ENCODE results near the gene ARHGEF11. TPM values are rescaled to one million over a fixed set of nuclear protein-coding genes. Genes with fewer than 3 reads are reported as not detected.

Gene ARHGEF11
- total RNA-seq, 2 donors from 2014 or later = 1.0 to 2.5 TPM

DNA sequence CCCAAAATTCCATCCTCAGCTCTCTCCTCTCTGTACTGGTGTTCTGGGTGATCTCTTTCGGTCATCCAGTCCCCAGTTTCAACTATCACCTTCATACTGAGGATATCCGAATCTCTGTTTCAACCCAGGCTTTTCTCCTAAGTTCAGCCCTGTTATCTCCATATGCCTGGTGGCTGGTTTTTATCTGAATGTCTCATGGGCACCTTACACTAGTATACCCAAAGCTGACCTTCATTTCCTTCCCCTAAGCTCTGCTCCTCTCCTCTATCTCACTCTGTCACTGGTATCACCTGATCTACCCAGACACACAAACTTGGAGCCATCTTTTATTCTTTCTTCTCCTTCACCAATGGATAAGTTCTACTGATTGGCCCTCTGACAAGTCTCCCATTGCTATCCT lies 72.1 kb downstream of the ARHGEF11 start:
- DNase-seq (ENCODE audit: low spot score) (no peak), ATAC-seq (no peak)
- Mint-ChIP-seq H3K4me3 (no peak overlapping the region), H3K27ac (no peak overlapping the region), H3K27me3 (peaks cover 34 to 53% of the 10 kb centered on the region in 2 donors), H3K4me1 (ENCODE audit: low read depth in 2 of 2) (no peaks in the 10 kb centered on the region), H3K36me3 (no peaks in the 10 kb centered on the region), H3K9me3 (no peaks in the 10 kb centered on the region)

DNA sequence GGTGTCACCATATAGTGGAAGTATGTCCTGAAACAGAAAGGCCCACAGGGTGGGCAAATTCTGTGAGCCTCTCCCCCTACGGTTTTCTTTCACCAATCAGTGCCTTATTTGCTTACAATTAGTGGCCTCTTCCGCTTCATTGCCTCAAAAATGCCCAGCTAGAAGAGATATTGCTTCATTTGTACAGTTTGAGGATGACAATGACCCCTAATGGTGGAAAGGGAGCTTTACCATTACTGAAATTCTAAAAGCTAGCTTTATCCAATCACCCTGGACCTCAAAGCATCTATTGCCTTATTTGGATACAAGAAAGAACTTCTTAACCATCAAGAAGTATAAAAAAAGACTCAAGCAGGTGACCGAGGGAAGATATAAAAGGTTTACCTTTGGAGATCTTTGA lies 75.5 kb downstream of the ARHGEF11 start:
- no peaks in the 10 kb centered on the region for H3K4me1 Mint-ChIP-seq (ENCODE audit: low read depth in 2 of 2)
- DNase-seq (ENCODE audit: low spot score) (no peak), ATAC-seq (no peak)
- H3K27me3 Mint-ChIP-seq = peaks cover 32 to 36% of the 10 kb centered on the region in 2 donors
- no peaks in the 10 kb centered on the region for H3K9me3 Mint-ChIP-seq
- no peak overlapping the region for H3K27ac Mint-ChIP-seq
- H3K4me3 Mint-ChIP-seq = no peak overlapping the region
- H3K36me3 Mint-ChIP-seq = no peaks in the 10 kb centered on the region

DNA sequence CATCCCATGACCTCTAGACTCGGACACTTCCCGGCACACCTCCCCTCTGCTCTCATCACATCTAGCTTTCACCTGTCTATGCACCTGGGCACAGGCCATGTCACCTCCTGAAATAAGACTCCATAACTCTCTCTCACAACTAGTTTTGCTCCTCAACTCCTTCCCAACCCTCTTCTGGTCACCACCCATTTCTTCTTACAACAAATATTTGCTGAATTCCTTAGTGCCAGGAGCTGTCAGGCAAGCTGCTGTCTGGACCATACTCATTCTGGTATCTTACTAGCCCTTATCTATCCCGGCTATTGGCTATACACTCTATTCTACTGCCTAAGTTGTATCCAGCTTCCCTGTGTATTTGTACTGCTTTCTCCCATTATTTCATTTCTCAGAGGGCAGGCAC lies 76.0 kb downstream of the ARHGEF11 start:
- Mint-ChIP-seq H3K27ac (no peak overlapping the region), H3K4me1 (ENCODE audit: low read depth in 2 of 2) (no peaks in the 10 kb centered on the region), H3K36me3 (no peaks in the 10 kb centered on the region), H3K9me3 (no peaks in the 10 kb centered on the region), H3K4me3 (no peak overlapping the region), H3K27me3 (peaks cover 29 to 30% of the 10 kb centered on the region in 2 donors)
- DNase-seq (ENCODE audit: low spot score) (no peak), ATAC-seq (no peak)

DNA sequence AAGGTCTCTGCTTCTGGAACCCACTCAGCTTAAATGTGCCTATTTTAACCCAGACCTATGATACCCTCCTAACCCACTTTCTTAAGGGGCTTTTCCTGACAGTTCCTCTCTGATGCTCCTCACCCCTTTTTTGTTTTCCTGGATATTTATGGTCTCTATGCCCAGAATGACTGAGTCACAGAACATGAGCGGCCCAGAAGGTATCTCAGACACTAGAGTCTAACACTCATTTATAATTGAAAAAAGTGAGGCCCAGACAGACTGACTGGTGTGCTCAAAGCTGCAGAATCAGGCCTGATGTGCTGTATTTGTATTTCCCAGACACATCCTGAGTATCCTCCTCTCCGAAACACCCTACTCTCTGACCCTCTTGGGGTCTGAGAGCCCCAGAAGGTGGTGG lies 81.1 kb downstream of the ARHGEF11 start:
- Mint-ChIP-seq H3K36me3 (no peaks in the 10 kb centered on the region), H3K27ac (peak overlapping the region in 1 of 2 donors; percentile 52), H3K4me1 (ENCODE audit: low read depth in 2 of 2) (peaks cover 0 to 13% of the 10 kb centered on the region in 2 donors), H3K27me3 (peaks cover 17 to 26% of the 10 kb centered on the region in 2 donors), H3K9me3 (no peaks in the 10 kb centered on the region), H3K4me3 (no peak overlapping the region)
- no peak for DNase-seq (ENCODE audit: low spot score)
- no peak for ATAC-seq

DNA sequence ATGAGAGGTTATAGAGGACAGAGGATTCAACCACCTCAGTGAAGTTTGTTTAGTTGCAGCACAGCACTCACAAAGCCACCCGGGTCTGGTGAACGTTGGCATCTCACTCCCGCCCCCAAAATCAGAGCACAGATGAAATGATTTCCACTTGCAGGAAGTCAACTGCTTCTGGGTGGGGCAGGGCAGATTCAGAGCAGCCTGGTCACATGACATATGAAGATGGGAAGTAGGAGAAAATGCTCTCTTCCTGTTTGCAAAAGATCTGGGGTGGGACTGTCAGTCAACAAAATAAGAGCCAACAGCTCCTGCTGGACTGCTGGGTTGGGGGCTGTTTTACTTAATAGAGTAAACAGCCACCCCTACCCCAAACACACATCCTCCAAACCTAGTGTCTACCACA lies 81.9 kb downstream of the ARHGEF11 start:
- peak in 1 of 2 donors; percentile 51 for ATAC-seq
- H3K4me3 Mint-ChIP-seq = no peak overlapping the region
- no peak for DNase-seq (ENCODE audit: low spot score)
- H3K27me3 Mint-ChIP-seq = peaks cover 16 to 25% of the 10 kb centered on the region in 2 donors
- H3K9me3 Mint-ChIP-seq = no peaks in the 10 kb centered on the region
- peaks cover 0 to 13% of the 10 kb centered on the region in 2 donors for H3K4me1 Mint-ChIP-seq (ENCODE audit: low read depth in 2 of 2)
- H3K36me3 Mint-ChIP-seq = no peaks in the 10 kb centered on the region
- H3K27ac Mint-ChIP-seq = peak overlapping the region in 1 of 2 donors; percentile 52

DNA sequence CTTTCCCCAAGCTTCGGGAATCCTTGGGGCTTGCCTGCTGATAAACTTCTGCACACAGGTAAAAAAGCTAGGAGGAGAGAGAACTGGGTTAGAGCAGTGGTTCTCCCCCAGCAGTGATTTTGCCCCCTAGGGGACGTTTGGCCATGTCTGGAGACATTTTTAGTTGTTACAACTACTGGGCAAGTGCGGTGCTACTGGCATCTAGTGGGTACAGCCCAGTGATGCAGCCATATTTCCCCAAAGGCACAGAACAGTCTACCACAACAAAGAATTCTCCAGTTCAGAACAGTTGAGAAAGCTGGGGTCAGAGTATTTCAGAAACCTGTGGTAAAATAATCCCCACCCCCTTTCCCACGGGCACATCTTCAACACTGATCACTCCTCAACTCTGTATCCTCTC lies 83.8 kb downstream of the ARHGEF11 start:
- DNase-seq (ENCODE audit: low spot score) = no peak

DNA sequence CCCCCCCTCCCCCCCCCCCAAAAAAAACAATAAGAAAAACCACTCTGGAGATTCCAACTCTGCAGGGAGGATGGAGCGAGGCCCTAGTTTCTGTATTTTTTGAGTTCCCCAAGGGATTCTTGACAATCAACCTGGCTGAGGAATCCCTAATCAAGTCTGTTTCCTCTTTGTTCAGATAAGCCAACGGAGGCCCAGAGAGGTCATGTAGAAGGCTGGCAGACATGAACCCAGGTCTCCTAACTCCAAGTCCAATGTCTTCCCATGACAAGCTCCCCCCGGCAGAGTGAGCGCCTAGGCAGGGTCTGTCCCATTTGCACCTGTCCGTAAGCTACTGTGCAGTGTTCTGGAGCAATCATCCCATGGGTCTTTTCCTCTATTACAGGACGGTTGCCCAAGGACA lies 85.6 kb downstream of the ARHGEF11 start:
- Mint-ChIP-seq H3K36me3 (no peaks in the 10 kb centered on the region), H3K4me3 (no peak overlapping the region), H3K27me3 (peaks cover 18 to 20% of the 10 kb centered on the region in 2 donors), H3K4me1 (ENCODE audit: low read depth in 2 of 2) (peaks cover 0 to 13% of the 10 kb centered on the region in 2 donors), H3K27ac (no peak overlapping the region), H3K9me3 (no peaks in the 10 kb centered on the region)
- ATAC-seq = no peak
- DNase-seq (ENCODE audit: low spot score) = no peak

More for the DNA sequence above, 83.8 kb downstream of the ARHGEF11 start:
- H3K27me3 Mint-ChIP-seq = peaks cover 20 to 27% of the 10 kb centered on the region in 2 donors
- no peak for ATAC-seq
- no peaks in the 10 kb centered on the region for H3K36me3 Mint-ChIP-seq
- H3K4me1 Mint-ChIP-seq (ENCODE audit: low read depth in 2 of 2) = peaks cover 0 to 13% of the 10 kb centered on the region in 2 donors
- H3K9me3 Mint-ChIP-seq = no peaks in the 10 kb centered on the region
- H3K27ac Mint-ChIP-seq = no peak overlapping the region
- H3K4me3 Mint-ChIP-seq = no peak overlapping the region

DNA sequence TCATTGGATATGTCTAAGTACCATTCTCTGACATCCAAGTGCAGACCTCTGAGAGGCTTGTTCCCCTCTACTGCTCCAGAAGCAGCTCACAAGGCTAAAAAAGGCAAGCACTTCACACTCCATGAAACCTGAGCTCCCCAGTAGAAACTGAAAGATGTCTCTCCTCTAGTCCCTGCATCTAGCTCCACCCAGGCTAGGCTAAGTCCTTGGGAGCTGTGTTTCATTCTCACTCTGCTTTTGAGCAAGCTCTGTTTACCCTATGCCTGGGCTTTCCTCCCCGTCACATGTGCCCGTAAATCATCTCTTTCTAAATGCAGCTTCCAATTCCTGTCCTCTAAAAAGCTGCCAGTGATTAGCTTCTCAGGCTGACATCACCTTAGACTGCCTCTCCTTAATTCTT lies 86.1 kb downstream of the ARHGEF11 start:
- no peak overlapping the region for H3K4me3 Mint-ChIP-seq
- DNase-seq (ENCODE audit: low spot score) (no peak), ATAC-seq (no peak)
- no peak overlapping the region for H3K27ac Mint-ChIP-seq
- no peaks in the 10 kb centered on the region for H3K9me3 Mint-ChIP-seq
- peaks cover 20 to 21% of the 10 kb centered on the region in 2 donors for H3K27me3 Mint-ChIP-seq
- H3K4me1 Mint-ChIP-seq (ENCODE audit: low read depth in 2 of 2) = peaks cover 0 to 13% of the 10 kb centered on the region in 2 donors
- no peaks in the 10 kb centered on the region for H3K36me3 Mint-ChIP-seq

DNA sequence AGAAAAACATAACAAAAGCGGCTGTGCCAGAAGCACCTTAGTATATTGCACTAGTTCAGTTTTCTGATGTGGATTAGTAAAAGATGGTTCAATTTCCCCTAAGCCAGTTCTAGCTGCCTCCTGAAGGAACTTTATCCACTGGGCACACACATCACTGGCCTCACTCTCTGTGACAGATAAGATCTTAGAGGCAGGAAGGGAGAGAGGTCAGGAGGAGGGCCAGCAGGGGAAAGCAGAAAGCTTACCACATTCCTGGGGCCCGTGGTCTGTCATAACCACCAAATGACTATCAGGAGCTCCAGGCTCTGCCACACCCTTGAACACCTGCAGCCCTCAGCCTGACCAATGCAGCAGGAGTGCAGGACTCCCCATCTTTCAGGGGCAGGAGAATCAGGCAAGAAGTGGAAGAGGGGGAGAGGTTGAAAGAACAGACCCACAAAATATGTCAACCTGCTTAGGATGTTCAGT lies 87.3 kb downstream of the ARHGEF11 start:
- Mint-ChIP-seq H3K4me3 (no peak overlapping the region), H3K9me3 (no peaks in the 10 kb centered on the region), H3K36me3 (no peaks in the 10 kb centered on the region), H3K27me3 (peaks cover 20 to 22% of the 10 kb centered on the region in 2 donors), H3K27ac (no peak overlapping the region), H3K4me1 (ENCODE audit: low read depth in 2 of 2) (peaks cover 0 to 5% of the 10 kb centered on the region in 2 donors)
- DNase-seq (ENCODE audit: low spot score) (no peak), ATAC-seq (no peak)

DNA sequence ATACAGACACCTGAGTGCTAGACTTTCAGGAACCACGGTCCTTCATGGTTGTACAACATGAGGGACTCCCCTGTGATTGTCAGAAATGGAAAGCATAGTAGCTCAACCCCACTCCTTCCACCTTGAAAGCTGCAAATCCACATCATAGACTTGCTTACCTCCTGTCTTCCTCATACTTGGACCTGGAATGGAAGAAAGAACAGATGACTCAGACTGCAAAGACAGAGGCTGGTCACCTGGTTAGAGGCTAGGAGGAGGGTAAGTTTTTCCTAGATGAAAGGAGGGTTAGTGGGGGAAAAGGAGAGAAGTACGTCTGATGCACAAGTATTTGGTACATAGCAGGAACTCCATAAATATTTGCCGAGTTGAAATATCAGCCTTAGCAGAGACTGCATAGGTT lies 87.9 kb downstream of the ARHGEF11 start:
- H3K4me1 Mint-ChIP-seq (ENCODE audit: low read depth in 2 of 2) = no peaks in the 10 kb centered on the region
- H3K27ac Mint-ChIP-seq = no peak overlapping the region
- no peaks in the 10 kb centered on the region for H3K9me3 Mint-ChIP-seq
- no peak overlapping the region for H3K4me3 Mint-ChIP-seq
- ATAC-seq (no peak), DNase-seq (ENCODE audit: low spot score) (no peak)
- peaks cover 20 to 22% of the 10 kb centered on the region in 2 donors for H3K27me3 Mint-ChIP-seq
- H3K36me3 Mint-ChIP-seq = no peaks in the 10 kb centered on the region

DNA sequence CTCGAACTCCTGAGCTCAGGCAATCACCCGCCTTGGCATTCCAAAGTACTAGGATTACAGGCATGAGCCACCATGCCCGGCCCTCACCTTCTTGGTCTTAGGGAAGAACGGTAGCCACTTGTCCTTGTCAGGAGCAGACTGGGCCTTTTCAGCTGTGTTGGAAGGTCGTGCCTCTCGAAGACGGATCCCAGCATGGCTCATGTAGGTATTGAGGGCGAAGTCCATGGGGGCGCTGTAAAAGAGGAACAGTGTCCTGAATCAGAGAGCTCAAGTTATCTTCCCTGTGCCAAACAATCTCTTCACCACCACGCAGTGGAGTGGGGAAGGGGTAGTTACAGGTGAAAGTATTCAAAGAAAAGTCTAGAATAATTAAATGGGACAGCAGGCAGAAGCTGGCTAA lies 89.2 kb downstream of the ARHGEF11 start:
- Mint-ChIP-seq H3K27ac (no peak overlapping the region), H3K27me3 (peaks cover 19 to 23% of the 10 kb centered on the region in 2 donors), H3K4me3 (no peak overlapping the region), H3K36me3 (no peaks in the 10 kb centered on the region), H3K9me3 (no peaks in the 10 kb centered on the region), H3K4me1 (ENCODE audit: low read depth in 2 of 2) (no peaks in the 10 kb centered on the region)
- no peak for DNase-seq (ENCODE audit: low spot score)
- ATAC-seq = no peak

DNA sequence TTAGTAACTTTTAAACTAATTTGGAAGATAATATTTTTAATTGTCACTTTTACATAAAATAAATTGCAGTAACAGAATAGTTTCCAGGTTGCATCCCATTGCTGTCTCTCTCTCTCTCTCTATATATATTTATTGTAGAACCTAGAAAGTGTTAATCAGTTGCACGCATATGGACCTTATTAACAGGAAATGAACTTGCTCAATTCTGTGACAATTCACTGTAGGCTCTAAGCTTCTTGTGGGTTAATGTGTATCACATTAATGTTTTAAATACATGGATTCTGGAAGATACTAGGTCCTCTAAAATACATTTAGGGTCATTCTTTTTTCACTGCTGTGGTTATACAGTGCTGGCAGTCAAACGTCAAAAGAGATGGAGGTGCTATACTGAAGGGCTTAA lies 92.0 kb downstream of the ARHGEF11 start:
- no peak overlapping the region for H3K4me3 Mint-ChIP-seq
- DNase-seq (ENCODE audit: low spot score) (no peak), ATAC-seq (no peak)
- H3K9me3 Mint-ChIP-seq = no peaks in the 10 kb centered on the region
- H3K27ac Mint-ChIP-seq = no peak overlapping the region
- H3K27me3 Mint-ChIP-seq = peaks cover 25 to 26% of the 10 kb centered on the region in 2 donors
- no peaks in the 10 kb centered on the region for H3K36me3 Mint-ChIP-seq
- no peaks in the 10 kb centered on the region for H3K4me1 Mint-ChIP-seq (ENCODE audit: low read depth in 2 of 2)

DNA sequence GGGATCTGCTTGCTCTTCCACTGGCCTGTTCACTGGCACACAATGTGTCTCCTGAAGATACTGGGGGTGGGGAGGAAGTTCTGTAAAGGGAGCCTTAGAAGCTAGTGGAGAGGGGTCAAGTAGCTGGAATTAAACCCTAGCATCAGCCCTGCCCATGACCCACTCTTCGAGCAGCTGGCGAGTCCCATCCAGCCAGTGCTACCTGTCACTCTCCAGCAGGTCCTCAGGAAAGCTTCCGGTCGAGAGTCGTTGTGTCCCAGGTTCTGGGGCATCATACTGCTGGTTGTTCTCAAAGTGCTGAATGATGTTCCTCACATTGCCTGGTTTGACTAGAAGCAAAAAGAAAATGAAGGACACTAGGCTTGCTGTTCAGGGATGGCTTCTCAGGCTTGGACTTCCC lies 94.2 kb downstream of the ARHGEF11 start:
- no peaks in the 10 kb centered on the region for H3K4me1 Mint-ChIP-seq (ENCODE audit: low read depth in 2 of 2)
- H3K36me3 Mint-ChIP-seq = no peaks in the 10 kb centered on the region
- H3K27me3 Mint-ChIP-seq = peaks cover 13% of the 10 kb centered on the region in 2 donors
- H3K4me3 Mint-ChIP-seq = no peak overlapping the region
- H3K27ac Mint-ChIP-seq = no peak overlapping the region
- no peaks in the 10 kb centered on the region for H3K9me3 Mint-ChIP-seq
- no peak for ATAC-seq
- no peak for DNase-seq (ENCODE audit: low spot score)

DNA sequence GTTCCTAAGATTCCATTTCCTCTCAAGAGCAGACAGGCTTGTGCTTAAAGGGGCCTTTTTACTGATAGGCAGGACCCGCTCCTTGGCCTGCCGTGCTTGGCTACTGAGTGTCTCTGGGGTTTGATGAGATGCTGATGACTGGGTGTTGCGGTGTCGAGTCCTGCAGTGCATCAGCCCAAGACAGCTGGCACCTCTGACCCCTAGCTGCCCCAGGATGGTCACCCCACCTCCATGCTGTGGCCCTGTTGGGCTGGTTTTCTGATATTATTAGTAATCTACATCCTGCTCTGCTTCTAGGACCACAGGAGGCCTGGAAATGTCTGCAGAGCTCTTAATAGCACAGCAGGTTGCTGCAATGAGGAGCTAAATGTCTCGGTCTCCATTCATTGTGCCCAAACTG lies 96.4 kb downstream of the ARHGEF11 start:
- Mint-ChIP-seq H3K9me3 (no peaks in the 10 kb centered on the region), H3K27me3 (peaks cover 15 to 17% of the 10 kb centered on the region in 2 donors), H3K36me3 (no peaks in the 10 kb centered on the region), H3K4me1 (ENCODE audit: low read depth in 2 of 2) (no peaks in the 10 kb centered on the region), H3K27ac (no peak overlapping the region), H3K4me3 (no peak overlapping the region)
- ATAC-seq = no peak
- no peak for DNase-seq (ENCODE audit: low spot score)

DNA sequence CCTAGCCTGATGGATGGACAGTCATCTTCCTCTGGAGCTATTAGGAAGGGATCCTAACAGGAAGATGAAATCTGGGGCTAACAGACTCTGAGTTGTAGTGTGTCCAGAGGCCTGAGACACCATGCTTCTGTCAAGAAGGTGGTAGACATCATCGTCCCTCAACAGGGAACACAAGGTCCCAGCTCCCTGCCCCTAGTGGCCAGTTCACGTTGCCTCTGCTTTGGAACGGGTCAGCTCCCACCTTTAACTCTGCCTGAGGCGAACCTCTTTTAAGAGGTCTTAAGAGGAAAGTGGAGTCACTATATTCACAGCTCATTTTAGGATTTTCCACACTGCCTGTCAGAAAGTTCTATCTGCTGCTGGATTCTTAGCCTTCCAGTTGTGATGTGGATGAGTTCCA lies 96.8 kb downstream of the ARHGEF11 start:
- ATAC-seq = no peak
- no peaks in the 10 kb centered on the region for H3K4me1 Mint-ChIP-seq (ENCODE audit: low read depth in 2 of 2)
- no peaks in the 10 kb centered on the region for H3K36me3 Mint-ChIP-seq
- H3K9me3 Mint-ChIP-seq = no peaks in the 10 kb centered on the region
- peaks cover 15 to 19% of the 10 kb centered on the region in 2 donors for H3K27me3 Mint-ChIP-seq
- no peak for DNase-seq (ENCODE audit: low spot score)
- no peak overlapping the region for H3K27ac Mint-ChIP-seq
- no peak overlapping the region for H3K4me3 Mint-ChIP-seq

Measured in natural killer cell treated with Interleukin-12 subunit alpha and Interleukin-12 subunit beta and Interleukin-15 and Interleukin-18, amount 100 ng/mL, for 72 hours (primary cell).